Measurements from ENCODE around the gene DNAJB4. TPM values are rescaled to one million over a fixed set of nuclear protein-coding genes. Genes with fewer than 3 reads are reported as not detected.

The DNAJB4 gene
- total and polyA plus RNA-seq, 2 donors (not counting 3 experiments of a cell fraction or from before 2014, with no cell fraction given) = 30.4 to 136 TPM

DNA sequence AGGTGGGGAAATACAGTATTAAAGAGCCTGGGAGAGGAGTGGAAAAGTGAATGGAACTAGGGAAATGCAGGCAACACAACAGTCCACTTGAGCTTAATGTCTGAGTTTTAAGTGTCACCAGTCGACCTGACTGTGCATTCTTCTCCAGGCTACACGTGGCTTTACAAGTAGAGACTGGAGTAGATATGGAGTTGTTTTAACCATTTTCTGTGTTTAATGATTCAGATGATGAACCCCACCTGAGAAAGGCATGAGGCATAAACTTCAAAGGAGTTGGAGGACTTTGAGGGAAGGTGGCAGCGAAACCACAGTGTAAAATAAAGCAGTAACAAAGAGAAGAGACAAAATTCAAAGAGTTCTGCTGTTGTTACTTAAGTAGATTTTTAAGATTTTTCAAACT, 38.4 kb upstream of the DNAJB4 start:
- no peak overlapping the region for H3K4me2 ChIP-seq (ENCODE audit: insufficient read depth, low read length)
- ChIA-PET CTCF (interaction anchor here (1.5 to 3.7 kb wide), 3 partner anchors 9 to 148 kb away, joined by 5 to 26 read pairs (median 7); no protein-coding TSS in a partner anchor), POLR2A (interaction anchor here (1.1 kb wide), 1 partner anchor 9 kb away, joined by 3 read pairs; no protein-coding TSS in a partner anchor)
- DNase-seq (ENCODE audit: low read depth, low spot score) (no peak), FAIRE-seq (no peak)
- H2AFZ ChIP-seq (ENCODE audit: low read depth, low read length) = no peak overlapping the region
- H3K4me1 ChIP-seq (ENCODE audit: control insufficient read depth, extremely low read depth, insufficient read depth, low read length) = no peaks in the 10 kb centered on the region
- no peaks in the 10 kb centered on the region for H3K9me1 ChIP-seq (replicated peaks; ENCODE audit: control insufficient read depth, extremely low read depth, insufficient read depth, low read length)
- no peak overlapping the region for H3K27ac ChIP-seq (ENCODE audit: insufficient read depth, low read depth, low read length)
- H3K4me3 ChIP-seq (replicated peaks in 1 of 3; ENCODE audit: insufficient read depth in 1 of 3, low read depth in 1 of 3, low read length in 3 of 3) = no peak overlapping the region
- TF ChIP-seq, protein P1, sequence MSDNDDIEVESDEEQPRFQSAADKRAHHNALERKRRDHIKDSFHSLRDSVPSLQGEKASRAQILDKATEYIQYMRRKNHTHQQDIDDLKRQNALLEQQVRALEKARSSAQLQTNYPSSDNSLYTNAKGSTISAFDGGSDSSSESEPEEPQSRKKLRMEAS (IDR thresholded peaks at IDR 0.05; ENCODE audit: insufficient read depth, insufficient read length) = no peak
- TF ChIP-seq FOS (IDR thresholded peaks at IDR 0.05; ENCODE audit: borderline replicate concordance, insufficient read depth, low read length) (no peak), POLR2AphosphoS5 (IDR thresholded peaks at IDR 0.05; ENCODE audit: insufficient read depth, low read depth, low read length) (no peak), POLR2A (IDR thresholded peaks at IDR 0.05; ENCODE audit: low read depth, low read length) (no peak), EZH2 (IDR thresholded peaks at IDR 0.05; ENCODE audit: borderline replicate concordance, low read depth, low read length, severe bottlenecking) (no peak), JUN (IDR thresholded peaks at IDR 0.05; ENCODE audit: borderline replicate concordance, insufficient read depth, insufficient read length, low read depth) (no peak), MYC (IDR thresholded peaks at IDR 0.05; ENCODE audit: low read depth, low read length) (no peak), GATA2 (IDR thresholded peaks at IDR 0.05; ENCODE audit: insufficient read depth, insufficient read length, low read depth, low read length) (no peak)
- TF ChIP-seq, protein P2, sequence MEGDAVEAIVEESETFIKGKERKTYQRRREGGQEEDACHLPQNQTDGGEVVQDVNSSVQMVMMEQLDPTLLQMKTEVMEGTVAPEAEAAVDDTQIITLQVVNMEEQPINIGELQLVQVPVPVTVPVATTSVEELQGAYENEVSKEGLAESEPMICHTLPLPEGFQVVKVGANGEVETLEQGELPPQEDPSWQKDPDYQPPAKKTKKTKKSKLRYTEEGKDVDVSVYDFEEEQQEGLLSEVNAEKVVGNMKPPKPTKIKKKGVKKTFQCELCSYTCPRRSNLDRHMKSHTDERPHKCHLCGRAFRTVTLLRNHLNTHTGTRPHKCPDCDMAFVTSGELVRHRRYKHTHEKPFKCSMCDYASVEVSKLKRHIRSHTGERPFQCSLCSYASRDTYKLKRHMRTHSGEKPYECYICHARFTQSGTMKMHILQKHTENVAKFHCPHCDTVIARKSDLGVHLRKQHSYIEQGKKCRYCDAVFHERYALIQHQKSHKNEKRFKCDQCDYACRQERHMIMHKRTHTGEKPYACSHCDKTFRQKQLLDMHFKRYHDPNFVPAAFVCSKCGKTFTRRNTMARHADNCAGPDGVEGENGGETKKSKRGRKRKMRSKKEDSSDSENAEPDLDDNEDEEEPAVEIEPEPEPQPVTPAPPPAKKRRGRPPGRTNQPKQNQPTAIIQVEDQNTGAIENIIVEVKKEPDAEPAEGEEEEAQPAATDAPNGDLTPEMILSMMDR (IDR thresholded peaks at IDR 0.05; ENCODE audit: extremely low read depth in 1 of 2, insufficient read depth in 1 of 2, low read depth in 1 of 2, low read length in 2 of 2) = no peak
- dilution Hi-C loops (cut with MboI; ENCODE audit: extremely low pct_ligation_motif_present, low sequenced_read_pairs) (no loop called here), intact Hi-C loops (cut with micrococcal nuclease) (no loop called here)
- BruUV-seq (replicated peaks) = no TSS peak
- no peaks in the 10 kb centered on the region for H3K27me3 ChIP-seq (ENCODE audit: control insufficient read depth in 2 of 2, insufficient read depth in 2 of 2, low read length in 2 of 2)
- peaks cover 27 to 66% of the 10 kb centered on the region in 2 experiments for H3K36me3 ChIP-seq (ENCODE audit: control insufficient read depth in 2 of 2, extremely low read depth in 1 of 2, insufficient read depth in 2 of 2, low read length in 2 of 2)
- H3K9ac ChIP-seq (replicated peaks; ENCODE audit: extremely low read depth, insufficient read depth, low read length) = no peak overlapping the region
- no peaks in the 10 kb centered on the region for H3K9me3 ChIP-seq (replicated peaks; ENCODE audit: control insufficient read depth, insufficient read depth, low read length)
- H4K20me1 ChIP-seq (replicated peaks; ENCODE audit: control insufficient read depth, extremely low read depth, insufficient read depth, low read length) = peaks cover 5% of the 10 kb centered on the region
- H3K79me2 ChIP-seq (ENCODE audit: control insufficient read depth, insufficient read depth, low read length) = peaks cover 82% of the 10 kb centered on the region
